GM23338 (cell line): ENCODE results near the gene SOX15. TPM values are rescaled to one million over a fixed set of nuclear protein-coding genes. Genes with fewer than 3 reads are reported as not detected.

ENCODE experiments used
- ATAC-seq: fragments of 200-7000 bp; cut with Tn5 transposase; 3 replicates; pipeline ENCODE4 v1.9.1; 2020
- DNase-seq: peaks from one replicate; pipeline ENCODE4 v3.0.0-alpha.2; 2015; ENCODE audit warnings: low spot score
- H2AFZ ChIP-seq: fragments of 200-600 bp; sonication (generic); 2 replicates; pipeline ENCODE4 v1.8.0; 2016; ENCODE audit warnings: antibody characterized with exemption, mild to moderate bottlenecking, moderate library complexity
- H3F3A ChIP-seq: fragments of 200-600 bp; sonication (generic); replicated peaks from 2 replicates; pipeline ENCODE4 v1.8.0; 2017; ENCODE audit warnings: antibody characterized with exemption, mixed run types, low read depth
- H3K27ac ChIP-seq: fragments of 200-600 bp; sonication (generic); 2 replicates; pipeline ENCODE4 v1.6.1; 2016; ENCODE audit warnings: low read depth
- H3K27me3 ChIP-seq: fragments of 200-600 bp; sonication (generic); 2 replicates; pipeline ENCODE4 v1.8.0; 2016; ENCODE audit warnings: mild to moderate bottlenecking, mixed run types, moderate library complexity; ENCODE audit not compliant: insufficient read depth
- H3K36me3 ChIP-seq: fragments of 200-600 bp; sonication (generic); 2 replicates; pipeline ENCODE4 v1.8.0; 2016; ENCODE audit warnings: mild to moderate bottlenecking; ENCODE audit not compliant: insufficient read depth
- H3K4me1 ChIP-seq: fragments of 200-600 bp; sonication (generic); 2 replicates; pipeline ENCODE4 v1.8.0; 2016; ENCODE audit warnings: mild to moderate bottlenecking, moderate library complexity; ENCODE audit not compliant: insufficient read depth
- H3K4me2 ChIP-seq: fragments of 200-600 bp; sonication (generic); 2 replicates; pipeline ENCODE4 v1.7.1; 2017; ENCODE audit warnings: mixed run types
- H3K4me3 ChIP-seq: fragments of 200-600 bp; sonication (generic); 2 replicates; pipeline ENCODE4 v1.6.1; 2016; ENCODE audit warnings: mixed run types
- H3K79me2 ChIP-seq: fragments of 200-600 bp; sonication (generic); replicated peaks from 2 replicates; pipeline ENCODE4 v1.8.0; 2017; ENCODE audit warnings: mild to moderate bottlenecking; ENCODE audit not compliant: insufficient read depth
- H3K9me2 ChIP-seq: fragments of 200-600 bp; sonication (generic); 2 replicates; pipeline ENCODE4 v1.8.0; 2017; ENCODE audit not compliant: insufficient read depth
- H4K20me1 ChIP-seq: fragments of 200-600 bp; sonication (generic); replicated peaks from 2 replicates; pipeline ENCODE4 v1.8.0; 2017; ENCODE audit warnings: mild to moderate bottlenecking; ENCODE audit not compliant: insufficient read depth
- H3K27ac Mint-ChIP-seq: 2 replicates; pipeline ENCODE4 v1.8.0; 2020; ENCODE audit warnings: inconsistent platforms, mild to moderate bottlenecking, moderate library complexity, mixed read lengths
- H3K27me3 Mint-ChIP-seq: 3 replicates; pipeline ENCODE4 v1.8.0; 2022; ENCODE audit warnings: low read depth, mild to moderate bottlenecking, moderate library complexity, mixed read lengths, inconsistent platforms; ENCODE audit not compliant: insufficient read depth, poor library complexity
- H3K36me3 Mint-ChIP-seq: 3 replicates; pipeline ENCODE4 v1.8.0; 2021; ENCODE audit warnings: low read depth, mild to moderate bottlenecking, inconsistent platforms, moderate library complexity, mixed read lengths
- H3K4me1 Mint-ChIP-seq: 3 replicates; pipeline ENCODE4 v1.8.0; 2020; ENCODE audit warnings: mild to moderate bottlenecking, inconsistent platforms, mixed read lengths
- H3K4me3 Mint-ChIP-seq: 3 replicates; pipeline ENCODE4 v1.8.0; 2021; ENCODE audit warnings: moderate library complexity, mild to moderate bottlenecking, inconsistent platforms, mixed read lengths
- H3K9me3 Mint-ChIP-seq: 3 replicates; pipeline ENCODE4 v1.8.0; 2020; ENCODE audit warnings: moderate library complexity, mild to moderate bottlenecking, inconsistent platforms, mixed read lengths
- CREB1 ChIP-seq: fragments of 250-450 bp; sonication (Bioruptor Pico); IDR thresholded peaks from 2 replicates; pipeline ENCODE4 v1.5.0; 2020; ENCODE audit warnings: low read depth, mild to moderate bottlenecking, moderate library complexity
- EZH2 ChIP-seq: fragments of 200-600 bp; sonication (generic); IDR thresholded peaks from one replicate; pipeline ENCODE4 v1.8.0; 2017; ENCODE audit warnings: antibody characterized with exemption, mild to moderate bottlenecking, low read depth; ENCODE audit not compliant: unreplicated experiment
- EZH2phosphoT487 ChIP-seq: fragments of 200-600 bp; sonication (generic); IDR thresholded peaks from one replicate; pipeline ENCODE4 v1.8.1; 2018; ENCODE audit warnings: antibody characterized with exemption; ENCODE audit not compliant: unreplicated experiment
- NANOG ChIP-seq: IDR thresholded peaks from 2 replicates; pipeline ENCODE4 v1.6.1; 2016; ENCODE audit warnings: antibody characterized with exemption, borderline replicate concordance
- POLR2AphosphoS5 ChIP-seq: IDR thresholded peaks from 2 replicates; pipeline ENCODE4 v1.6.1; 2016; ENCODE audit warnings: antibody characterized with exemption, low read depth
- STAT1 ChIP-seq: IDR thresholded peaks from one replicate; pipeline ENCODE4 v1.6.1; 2016; ENCODE audit warnings: antibody characterized with exemption; ENCODE audit not compliant: unreplicated experiment
- ZNF114 ChIP-seq: fragments of 250-450 bp; sonication (Bioruptor Pico); IDR thresholded peaks from 2 replicates; pipeline ENCODE4 v1.5.0; 2020; ENCODE audit warnings: mild to moderate bottlenecking, moderate library complexity
- ZNF331 ChIP-seq: fragments of 250-450 bp; sonication (Bioruptor Pico); IDR thresholded peaks from 2 replicates; pipeline ENCODE4 v1.5.0; 2020; ENCODE audit warnings: low read depth, mild to moderate bottlenecking, moderate library complexity
- polyA plus RNA-seq: library from polyadenylated mRNA; unstranded; fragments of >200 nt; fragmentation: Nextera tagmentation; extraction: Ambion mirVana; gene quantifications from 2 replicates; pipeline ENCODE4 v1.2.1, GENCODE V29; 2016
- total RNA-seq: library from RNA; depleted of rRNA; stranded (reverse); fragments of >200 nt; shearing (Covaris generic); gene quantifications from 2 replicates; pipeline ENCODE4 v1.2.3, GENCODE V29; 2014
- TF ChIP-seq, protein P1 (sequence below): fragments of 250-450 bp; sonication (Bioruptor Pico); IDR thresholded peaks from 2 replicates; pipeline ENCODE4 v1.5.0; 2020; ENCODE audit warnings: mild to moderate bottlenecking, moderate library complexity
- TF ChIP-seq, protein P2 (sequence below): IDR thresholded peaks from 2 replicates; pipeline ENCODE4 v1.6.1; 2016; ENCODE audit warnings: antibody characterized with exemption
- TF ChIP-seq, protein P3 (sequence below), 2 experiments: fragments of 200-600 bp in 1 of 2; sonication (generic) in 1 of 2; conservative IDR thresholded peaks; 2 replicates each; pipeline versions ENCODE4 v1.5.1 to v1.6.1; 2016 to 2017; ENCODE audit warnings: antibody characterized with exemption in 2 of 2, low read depth in 2 of 2, mild to moderate bottlenecking in 2 of 2, moderate library complexity in 1 of 2

The SOX15 gene
- total and polyA plus RNA-seq, 2 experiments from 2014 or later, result 29.9 to 43.0 TPM

DNA sequence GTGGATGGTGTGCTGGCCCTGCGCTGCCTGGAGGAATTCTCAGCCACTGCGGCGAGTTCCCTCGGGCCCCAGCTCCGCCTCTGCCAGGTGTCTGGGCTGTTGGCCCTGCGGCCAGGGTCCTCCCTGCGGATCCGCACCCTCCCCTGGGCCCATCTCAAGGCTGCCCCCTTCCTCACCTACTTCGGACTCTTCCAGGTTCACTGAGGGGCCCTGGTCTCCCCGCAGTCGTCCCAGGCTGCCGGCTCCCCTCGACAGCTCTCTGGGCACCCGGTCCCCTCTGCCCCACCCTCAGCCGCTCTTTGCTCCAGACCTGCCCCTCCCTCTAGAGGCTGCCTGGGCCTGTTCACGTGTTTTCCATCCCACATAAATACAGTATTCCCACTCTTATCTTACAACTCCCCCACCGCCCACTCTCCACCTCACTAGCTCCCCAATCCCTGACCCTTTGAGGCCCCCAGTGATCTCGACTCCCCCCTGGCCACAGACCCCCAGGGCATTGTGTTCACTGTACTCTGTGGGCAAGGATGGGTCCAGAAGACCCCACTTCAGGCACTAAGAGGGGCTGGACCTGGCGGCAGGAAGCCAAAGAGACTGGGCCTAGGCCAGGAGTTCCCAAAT, 32.6 kb downstream of the SOX15 start:
- peaks cover 50% of the 10 kb centered on the region for H3K4me1 Mint-ChIP-seq
- peak overlapping the region; percentile 10; the same call in 1 of the 3 replicates for H3K4me3 Mint-ChIP-seq
- Histone ChIP-seq H3K4me2 (peak overlapping the region; percentile 80), H3K27ac (no peak overlapping the region), H3K36me3 (no peaks in the 10 kb centered on the region), H2AFZ (peak overlapping the region; percentile 91), H4K20me1 (no peaks in the 10 kb centered on the region), H3K79me2 (peaks cover 3% of the 10 kb centered on the region), H3K9me2 (no peaks in the 10 kb centered on the region), H3K4me1 (peaks cover 37% of the 10 kb centered on the region), H3K27me3 (no peaks in the 10 kb centered on the region), H3F3A (peaks cover 20% of the 10 kb centered on the region), H3K4me3 (peak overlapping the region; percentile 41)
- peak; percentile 54 for DNase-seq
- peaks cover 24% of the 10 kb centered on the region for H3K27me3 Mint-ChIP-seq
- peaks cover under 1% of the 10 kb centered on the region; the same call in 1 of the 3 replicates for H3K36me3 Mint-ChIP-seq
- ATAC-seq, result peak; percentile 2
- TF ChIP-seq, protein P1, sequence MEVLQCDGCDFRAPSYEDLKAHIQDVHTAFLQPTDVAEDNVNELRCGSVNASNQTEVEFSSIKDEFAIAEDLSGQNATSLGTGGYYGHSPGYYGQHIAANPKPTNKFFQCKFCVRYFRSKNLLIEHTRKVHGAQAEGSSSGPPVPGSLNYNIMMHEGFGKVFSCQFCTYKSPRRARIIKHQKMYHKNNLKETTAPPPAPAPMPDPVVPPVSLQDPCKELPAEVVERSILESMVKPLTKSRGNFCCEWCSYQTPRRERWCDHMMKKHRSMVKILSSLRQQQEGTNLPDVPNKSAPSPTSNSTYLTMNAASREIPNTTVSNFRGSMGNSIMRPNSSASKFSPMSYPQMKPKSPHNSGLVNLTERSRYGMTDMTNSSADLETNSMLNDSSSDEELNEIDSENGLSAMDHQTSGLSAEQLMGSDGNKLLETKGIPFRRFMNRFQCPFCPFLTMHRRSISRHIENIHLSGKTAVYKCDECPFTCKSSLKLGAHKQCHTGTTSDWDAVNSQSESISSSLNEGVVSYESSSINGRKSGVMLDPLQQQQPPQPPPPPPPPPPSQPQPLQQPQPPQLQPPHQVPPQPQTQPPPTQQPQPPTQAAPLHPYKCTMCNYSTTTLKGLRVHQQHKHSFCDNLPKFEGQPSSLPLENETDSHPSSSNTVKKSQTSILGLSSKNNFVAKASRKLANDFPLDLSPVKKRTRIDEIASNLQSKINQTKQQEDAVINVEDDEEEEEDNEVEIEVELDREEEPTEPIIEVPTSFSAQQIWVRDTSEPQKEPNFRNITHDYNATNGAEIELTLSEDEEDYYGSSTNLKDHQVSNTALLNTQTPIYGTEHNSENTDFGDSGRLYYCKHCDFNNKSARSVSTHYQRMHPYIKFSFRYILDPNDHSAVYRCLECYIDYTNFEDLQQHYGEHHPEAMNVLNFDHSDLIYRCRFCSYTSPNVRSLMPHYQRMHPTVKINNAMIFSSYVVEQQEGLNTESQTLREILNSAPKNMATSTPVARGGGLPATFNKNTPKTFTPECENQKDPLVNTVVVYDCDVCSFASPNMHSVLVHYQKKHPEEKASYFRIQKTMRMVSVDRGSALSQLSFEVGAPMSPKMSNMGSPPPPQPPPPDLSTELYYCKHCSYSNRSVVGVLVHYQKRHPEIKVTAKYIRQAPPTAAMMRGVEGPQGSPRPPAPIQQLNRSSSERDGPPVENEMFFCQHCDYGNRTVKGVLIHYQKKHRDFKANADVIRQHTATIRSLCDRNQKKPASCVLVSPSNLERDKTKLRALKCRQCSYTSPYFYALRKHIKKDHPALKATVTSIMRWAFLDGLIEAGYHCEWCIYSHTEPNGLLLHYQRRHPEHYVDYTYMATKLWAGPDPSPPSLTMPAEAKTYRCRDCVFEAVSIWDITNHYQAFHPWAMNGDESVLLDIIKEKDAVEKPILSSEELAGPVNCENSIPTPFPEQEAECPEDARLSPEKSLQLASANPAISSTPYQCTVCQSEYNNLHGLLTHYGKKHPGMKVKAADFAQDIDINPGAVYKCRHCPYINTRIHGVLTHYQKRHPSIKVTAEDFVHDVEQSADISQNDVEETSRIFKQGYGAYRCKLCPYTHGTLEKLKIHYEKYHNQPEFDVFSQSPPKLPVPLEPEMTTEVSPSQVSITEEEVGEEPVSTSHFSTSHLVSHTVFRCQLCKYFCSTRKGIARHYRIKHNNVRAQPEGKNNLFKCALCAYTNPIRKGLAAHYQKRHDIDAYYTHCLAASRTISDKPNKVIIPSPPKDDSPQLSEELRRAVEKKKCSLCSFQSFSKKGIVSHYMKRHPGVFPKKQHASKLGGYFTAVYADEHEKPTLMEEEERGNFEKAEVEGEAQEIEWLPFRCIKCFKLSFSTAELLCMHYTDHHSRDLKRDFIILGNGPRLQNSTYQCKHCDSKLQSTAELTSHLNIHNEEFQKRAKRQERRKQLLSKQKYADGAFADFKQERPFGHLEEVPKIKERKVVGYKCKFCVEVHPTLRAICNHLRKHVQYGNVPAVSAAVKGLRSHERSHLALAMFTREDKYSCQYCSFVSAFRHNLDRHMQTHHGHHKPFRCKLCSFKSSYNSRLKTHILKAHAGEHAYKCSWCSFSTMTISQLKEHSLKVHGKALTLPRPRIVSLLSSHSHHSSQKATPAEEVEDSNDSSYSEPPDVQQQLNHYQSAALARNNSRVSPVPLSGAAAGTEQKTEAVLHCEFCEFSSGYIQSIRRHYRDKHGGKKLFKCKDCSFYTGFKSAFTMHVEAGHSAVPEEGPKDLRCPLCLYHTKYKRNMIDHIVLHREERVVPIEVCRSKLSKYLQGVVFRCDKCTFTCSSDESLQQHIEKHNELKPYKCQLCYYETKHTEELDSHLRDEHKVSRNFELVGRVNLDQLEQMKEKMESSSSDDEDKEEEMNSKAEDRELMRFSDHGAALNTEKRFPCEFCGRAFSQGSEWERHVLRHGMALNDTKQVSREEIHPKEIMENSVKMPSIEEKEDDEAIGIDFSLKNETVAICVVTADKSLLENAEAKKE (CRISPR knock-in tag), result no peak
- no peak overlapping the region for H3K27ac Mint-ChIP-seq
- no peaks in the 10 kb centered on the region for H3K9me3 Mint-ChIP-seq

GRCh38 chr17:7556627-7557026, 33.3 kb downstream of the SOX15 start:
- Histone ChIP-seq H3K4me3 (no peak overlapping the region), H3K9me2 (no peaks in the 10 kb centered on the region), H4K20me1 (no peaks in the 10 kb centered on the region), H3K36me3 (no peaks in the 10 kb centered on the region), H3F3A (peaks cover 20% of the 10 kb centered on the region), H3K4me1 (peaks cover 37% of the 10 kb centered on the region), H2AFZ (no peak overlapping the region), H3K4me2 (no peak overlapping the region; the same call in 1 of the 2 replicates), H3K27ac (no peak overlapping the region), H3K27me3 (no peaks in the 10 kb centered on the region), H3K79me2 (no peaks in the 10 kb centered on the region)
- Mint-ChIP-seq H3K27ac (no peak overlapping the region), H3K4me1 (peaks cover 50% of the 10 kb centered on the region), H3K9me3 (no peaks in the 10 kb centered on the region), H3K4me3 (no peak overlapping the region), H3K36me3 (no peaks in the 10 kb centered on the region), H3K27me3 (peaks cover 24% of the 10 kb centered on the region)
- DNase-seq (no peak), ATAC-seq (no peak)
- TF ChIP-seq CREB1 (CRISPR knock-in tag), result no peak
- TF ChIP-seq STAT1, result no peak
- TF ChIP-seq, protein P2, sequence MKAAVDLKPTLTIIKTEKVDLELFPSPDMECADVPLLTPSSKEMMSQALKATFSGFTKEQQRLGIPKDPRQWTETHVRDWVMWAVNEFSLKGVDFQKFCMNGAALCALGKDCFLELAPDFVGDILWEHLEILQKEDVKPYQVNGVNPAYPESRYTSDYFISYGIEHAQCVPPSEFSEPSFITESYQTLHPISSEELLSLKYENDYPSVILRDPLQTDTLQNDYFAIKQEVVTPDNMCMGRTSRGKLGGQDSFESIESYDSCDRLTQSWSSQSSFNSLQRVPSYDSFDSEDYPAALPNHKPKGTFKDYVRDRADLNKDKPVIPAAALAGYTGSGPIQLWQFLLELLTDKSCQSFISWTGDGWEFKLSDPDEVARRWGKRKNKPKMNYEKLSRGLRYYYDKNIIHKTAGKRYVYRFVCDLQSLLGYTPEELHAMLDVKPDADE, result no peak
- TF ChIP-seq, protein P3, sequence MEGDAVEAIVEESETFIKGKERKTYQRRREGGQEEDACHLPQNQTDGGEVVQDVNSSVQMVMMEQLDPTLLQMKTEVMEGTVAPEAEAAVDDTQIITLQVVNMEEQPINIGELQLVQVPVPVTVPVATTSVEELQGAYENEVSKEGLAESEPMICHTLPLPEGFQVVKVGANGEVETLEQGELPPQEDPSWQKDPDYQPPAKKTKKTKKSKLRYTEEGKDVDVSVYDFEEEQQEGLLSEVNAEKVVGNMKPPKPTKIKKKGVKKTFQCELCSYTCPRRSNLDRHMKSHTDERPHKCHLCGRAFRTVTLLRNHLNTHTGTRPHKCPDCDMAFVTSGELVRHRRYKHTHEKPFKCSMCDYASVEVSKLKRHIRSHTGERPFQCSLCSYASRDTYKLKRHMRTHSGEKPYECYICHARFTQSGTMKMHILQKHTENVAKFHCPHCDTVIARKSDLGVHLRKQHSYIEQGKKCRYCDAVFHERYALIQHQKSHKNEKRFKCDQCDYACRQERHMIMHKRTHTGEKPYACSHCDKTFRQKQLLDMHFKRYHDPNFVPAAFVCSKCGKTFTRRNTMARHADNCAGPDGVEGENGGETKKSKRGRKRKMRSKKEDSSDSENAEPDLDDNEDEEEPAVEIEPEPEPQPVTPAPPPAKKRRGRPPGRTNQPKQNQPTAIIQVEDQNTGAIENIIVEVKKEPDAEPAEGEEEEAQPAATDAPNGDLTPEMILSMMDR (conservative IDR thresholded peaks at IDR 0.05; ENCODE audit: low read depth in 2 of 2), result no peak
- no peak for TF ChIP-seq NANOG
- TF ChIP-seq ZNF331 (CRISPR knock-in tag), result no peak
- no peak for TF ChIP-seq EZH2
- no peak for TF ChIP-seq EZH2phosphoT487
- no peak for TF ChIP-seq ZNF114 (CRISPR knock-in tag)
- no peak for TF ChIP-seq POLR2AphosphoS5
